ENCODE data around the gene HTR1A. TPM values are rescaled to one million over a fixed set of nuclear protein-coding genes. Genes with fewer than 3 reads are reported as not detected.

Gene HTR1A
- total RNA-seq, 4 donors from 2014 or later, result 11.7 TPM; not detected in 3

DNA sequence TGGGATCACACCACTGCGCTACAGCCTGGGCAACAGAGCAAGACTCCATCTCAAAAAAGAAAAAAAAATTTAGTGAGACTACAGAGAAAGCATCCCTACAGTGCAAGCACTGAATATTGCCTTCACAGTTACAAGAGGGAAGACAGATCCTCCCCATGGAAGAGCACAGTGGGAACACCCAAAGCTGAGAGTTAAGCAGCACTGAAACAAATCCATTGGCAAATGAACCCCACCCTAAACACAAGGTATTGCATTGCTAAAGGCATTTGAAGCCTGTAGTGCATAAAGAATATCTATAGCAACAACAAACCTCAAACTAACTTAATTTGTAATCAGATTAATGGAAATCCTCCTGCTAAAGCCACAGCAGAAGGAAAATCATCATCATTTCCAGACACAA, 27.1 kb downstream of the HTR1A start:
- Histone ChIP-seq H3K36me3 (no peaks in the 10 kb centered on the region), H3K4me1 (no peaks in the 10 kb centered on the region), H3K27me3 (no peaks in the 10 kb centered on the region), H3K4me3 (no peak overlapping the region), H3K9me3 (no peaks in the 10 kb centered on the region), H3K27ac (no peak overlapping the region)
- DNase-seq, result no peak
- intact Hi-C loops (cut with DNase I; ENCODE audit: low total_unique reads), result no loop called here
- no peak for TF ChIP-seq POLR2A (IDR thresholded peaks at IDR 0.05)
- TF ChIP-seq, protein P1, sequence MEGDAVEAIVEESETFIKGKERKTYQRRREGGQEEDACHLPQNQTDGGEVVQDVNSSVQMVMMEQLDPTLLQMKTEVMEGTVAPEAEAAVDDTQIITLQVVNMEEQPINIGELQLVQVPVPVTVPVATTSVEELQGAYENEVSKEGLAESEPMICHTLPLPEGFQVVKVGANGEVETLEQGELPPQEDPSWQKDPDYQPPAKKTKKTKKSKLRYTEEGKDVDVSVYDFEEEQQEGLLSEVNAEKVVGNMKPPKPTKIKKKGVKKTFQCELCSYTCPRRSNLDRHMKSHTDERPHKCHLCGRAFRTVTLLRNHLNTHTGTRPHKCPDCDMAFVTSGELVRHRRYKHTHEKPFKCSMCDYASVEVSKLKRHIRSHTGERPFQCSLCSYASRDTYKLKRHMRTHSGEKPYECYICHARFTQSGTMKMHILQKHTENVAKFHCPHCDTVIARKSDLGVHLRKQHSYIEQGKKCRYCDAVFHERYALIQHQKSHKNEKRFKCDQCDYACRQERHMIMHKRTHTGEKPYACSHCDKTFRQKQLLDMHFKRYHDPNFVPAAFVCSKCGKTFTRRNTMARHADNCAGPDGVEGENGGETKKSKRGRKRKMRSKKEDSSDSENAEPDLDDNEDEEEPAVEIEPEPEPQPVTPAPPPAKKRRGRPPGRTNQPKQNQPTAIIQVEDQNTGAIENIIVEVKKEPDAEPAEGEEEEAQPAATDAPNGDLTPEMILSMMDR (IDR thresholded peaks at IDR 0.05), result no peak

- intact Hi-C loops (cut with DNase I; ENCODE audit: low total_unique reads), result no loop called here
- no peaks in the 10 kb centered on the region for H3K4me1 ChIP-seq
- no peak for TF ChIP-seq POLR2A (IDR thresholded peaks at IDR 0.05)
- TF ChIP-seq, protein P1 (IDR thresholded peaks at IDR 0.05), result no peak
Measured at GRCh38 chr5:63931836-63932235, 30.4 kb downstream of the HTR1A start.

DNA sequence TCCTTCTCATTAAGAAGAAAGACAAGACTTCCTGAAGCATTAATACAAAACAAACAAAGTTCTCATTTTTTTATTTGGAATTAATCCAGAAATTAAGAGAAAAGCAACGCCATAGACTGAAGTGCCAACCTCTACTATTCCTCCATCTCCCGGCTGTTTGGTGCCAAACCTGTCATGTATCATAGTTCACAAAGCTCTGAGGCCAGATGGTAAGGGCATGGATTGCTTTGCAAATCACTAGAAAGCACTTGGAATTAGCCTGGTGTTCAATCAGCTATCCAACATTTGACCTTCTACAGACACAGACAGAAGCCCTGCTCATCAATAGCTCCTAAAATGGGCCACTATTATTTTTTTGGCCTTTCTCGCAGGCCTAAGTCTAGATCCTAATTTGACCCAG, 33.8 kb downstream of the HTR1A start:
- Histone ChIP-seq H3K27ac (no peak overlapping the region), H3K36me3 (no peaks in the 10 kb centered on the region), H3K4me1 (no peaks in the 10 kb centered on the region), H3K4me3 (no peak overlapping the region), H3K9me3 (no peaks in the 10 kb centered on the region), H3K27me3 (no peaks in the 10 kb centered on the region)
- no peak for DNase-seq
- TF ChIP-seq POLR2A (IDR thresholded peaks at IDR 0.05), result no peak
- TF ChIP-seq, protein P1 (IDR thresholded peaks at IDR 0.05), result no peak
- intact Hi-C loops (cut with DNase I; ENCODE audit: low total_unique reads), result no loop called here

More at GRCh38 chr5:63931836-63932235, 30.4 kb downstream of the HTR1A start:
- Histone ChIP-seq H3K4me3 (no peak overlapping the region), H3K27ac (no peak overlapping the region), H3K9me3 (no peaks in the 10 kb centered on the region), H3K27me3 (no peaks in the 10 kb centered on the region), H3K36me3 (no peaks in the 10 kb centered on the region)
- DNase-seq, result no peak

- Histone ChIP-seq H3K36me3 (no peaks in the 10 kb centered on the region), H3K27me3 (no peaks in the 10 kb centered on the region), H3K4me1 (no peaks in the 10 kb centered on the region), H3K4me3 (no peak overlapping the region), H3K27ac (no peak overlapping the region), H3K9me3 (no peaks in the 10 kb centered on the region)
- DNase-seq, result no peak
- intact Hi-C loops (cut with DNase I; ENCODE audit: low total_unique reads), result no loop called here
- TF ChIP-seq POLR2A (IDR thresholded peaks at IDR 0.05), result no peak
Measured at GRCh38 chr5:63923914-63924313, 38.3 kb downstream of the HTR1A start.

- H3K27ac ChIP-seq, result no peak overlapping the region
- no peaks in the 10 kb centered on the region for H3K27me3 ChIP-seq
- TF ChIP-seq POLR2A (IDR thresholded peaks at IDR 0.05), result no peak
- TF ChIP-seq, protein P1 (IDR thresholded peaks at IDR 0.05), result no peak
- H3K9me3 ChIP-seq, result no peaks in the 10 kb centered on the region
- intact Hi-C loops (cut with DNase I; ENCODE audit: low total_unique reads), result no loop called here
- no peak overlapping the region for H3K4me3 ChIP-seq
- no peaks in the 10 kb centered on the region for H3K4me1 ChIP-seq
- DNase-seq, result no peak
- no peaks in the 10 kb centered on the region for H3K36me3 ChIP-seq
Measured at GRCh38 chr5:63919763-63920478, 42.3 kb downstream of the HTR1A start.

Measured in uterus (tissue), 4 donors.